ENCODE data around the gene ATG4B. TPM values are rescaled to one million over a fixed set of nuclear protein-coding genes. Genes with fewer than 3 reads are reported as not detected.

ATG4B gene
- total and polyA plus RNA-seq, 2 of the 4 experiments (the other 2 are of a cell fraction): 113 to 146 TPM

GRCh38 chr2:241656190-241656741 is 18.8 kb downstream of the ATG4B start:
- H3K4me1 ChIP-seq (ENCODE audit: control insufficient read depth, insufficient read depth, low read length): no peaks in the 10 kb centered on the region
- DNase-seq (no peak), ATAC-seq (ENCODE audit: low read depth) (no peak)
- no peaks in the 10 kb centered on the region for H3K27me3 ChIP-seq (ENCODE audit: control insufficient read depth, insufficient read depth, low read length)
- H3K79me1 ChIP-seq (ENCODE audit: low read depth in 1 of 2, low read length in 2 of 2): peaks cover 11 to 23% of the 10 kb centered on the region in 2 experiments; a peak in 2 of 4 replicates
- no peak for TF ChIP-seq CEBPB (IDR thresholded peaks at IDR 0.05; ENCODE audit: low read depth, low read length)
- no peak for TF ChIP-seq POLR2A (IDR thresholded peaks at IDR 0.05; ENCODE audit: low read depth, low read length)
- TF ChIP-seq CTCF (conservative IDR thresholded peaks at IDR 0.05; ENCODE audit: low read depth, low read length): no peak
- no peak for TF ChIP-seq RFX5 (IDR thresholded peaks at IDR 0.05; ENCODE audit: low read depth, low read length)
- no peak for TF ChIP-seq SMC3 (IDR thresholded peaks at IDR 0.05; ENCODE audit: low read depth, low read length)
- no peak for TF ChIP-seq ELK1 (IDR thresholded peaks at IDR 0.05; ENCODE audit: borderline replicate concordance, low read depth, low read length)
- TF ChIP-seq RCOR1 (IDR thresholded peaks at IDR 0.05; ENCODE audit: insufficient replicate concordance, low read length): no peak
- no peak for TF ChIP-seq MAZ (IDR thresholded peaks at IDR 0.05; ENCODE audit: borderline replicate concordance, low read depth, low read length)
- no peak for TF ChIP-seq MAFK (IDR thresholded peaks at IDR 0.05; ENCODE audit: low read depth, low read length)
- TF ChIP-seq CHD1 (IDR thresholded peaks at IDR 0.05; ENCODE audit: low read depth, low read length): no peak
- TF ChIP-seq USF2 (IDR thresholded peaks at IDR 0.05; ENCODE audit: low read depth, low read length): no peak
- TF ChIP-seq MXI1 (IDR thresholded peaks at IDR 0.05; ENCODE audit: borderline replicate concordance, low read depth, low read length): no peak
- TF ChIP-seq RAD21 (IDR thresholded peaks at IDR 0.05; ENCODE audit: low read length): no peak
- no peak for TF ChIP-seq FOS (IDR thresholded peaks at IDR 0.05; ENCODE audit: low read depth, low read length)
- no peak for TF ChIP-seq NFE2L2 (IDR thresholded peaks at IDR 0.05; ENCODE audit: low read depth, low read length)
- TF ChIP-seq BHLHE40 (IDR thresholded peaks at IDR 0.05; ENCODE audit: low read depth, low read length): no peak
- no peak overlapping the region for H2AK5ac ChIP-seq (ENCODE audit: low read depth, low read length)
- no peak overlapping the region for H3K56ac ChIP-seq (ENCODE audit: extremely low read depth, insufficient read depth, low read length)
- no peaks in the 10 kb centered on the region for H3K9me3 ChIP-seq (ENCODE audit: control insufficient read depth, insufficient read depth, low read length)
- in situ Hi-C loops (cut with MboI; ENCODE audit: low sequenced_read_pairs): loop anchor here (25.0 kb wide), 1 partner anchor 794 kb away; the partner anchor contains the start of gene AGXT
- no peak overlapping the region for H3K23ac ChIP-seq (ENCODE audit: low read depth, low read length)
- no peak overlapping the region for H3K9ac ChIP-seq (ENCODE audit: low read depth, low read length)
- intact Hi-C loops (cut with micrococcal nuclease): loop anchor here (5.0 kb wide), 1 partner anchor 299 kb away; the partner anchor contains the start of gene FARP2
- no peak overlapping the region for H3K4ac ChIP-seq (ENCODE audit: low read depth, low read length)
- H4K91ac ChIP-seq (ENCODE audit: insufficient read depth, low read depth, low read length): no peak overlapping the region
- H2BK20ac ChIP-seq (ENCODE audit: low read depth, low read length): no peak overlapping the region
- 96% methylated on average over 7 of the region's 13 CpGs; no CpG with 5 or more reads in 1 of the 2 experiments for WGBS, 2 experiments (ENCODE audit: extremely low coverage in 2 of 2, insufficient read length in 1 of 2)
- H4K20me1 ChIP-seq (ENCODE audit: insufficient read depth, low read length): peaks cover 9% of the 10 kb centered on the region
- no peak overlapping the region for H2AK9ac ChIP-seq (replicated peaks; ENCODE audit: low read depth, low read length, poor library complexity)
- H4K5ac ChIP-seq (ENCODE audit: low read depth, low read length): no peak overlapping the region
- ChIA-PET CTCF (no interaction called here), POLR2A (ENCODE audit: unreplicated experiment) (interaction anchor here (0.6 kb wide), 1 partner anchor 67 kb away, joined by 4 read pairs; no protein-coding TSS in a partner anchor)
- H2BK15ac ChIP-seq (ENCODE audit: low read depth, low read length): no peak overlapping the region
- H3K9me1 ChIP-seq (ENCODE audit: insufficient read depth, low read length): 0 out of 2 replicates have a peak, but pooled peaks cover 2% of the 10 kb centered on the region
- no peak overlapping the region for H2BK120ac ChIP-seq (ENCODE audit: low read depth, low read length)
- H2BK5ac ChIP-seq (ENCODE audit: low read depth, low read length, poor library complexity, severe bottlenecking): no peak overlapping the region
- no peak overlapping the region for H3K14ac ChIP-seq (replicated peaks; ENCODE audit: low read depth, low read length)
- dilution Hi-C loops (cut with HindIII; ENCODE audit: low sequenced_read_pairs, unreplicated experiment): no loop called here
- H2AFZ ChIP-seq (replicated peaks; ENCODE audit: low read length, poor library complexity): no peak overlapping the region
- H3K18ac ChIP-seq (ENCODE audit: low read depth, low read length): no peak overlapping the region
- peaks cover 63% of the 10 kb centered on the region for H3K36me3 ChIP-seq (ENCODE audit: control insufficient read depth, insufficient read depth, low read length)
- no peak overlapping the region for H3K4me3 ChIP-seq (ENCODE audit: insufficient read depth, low read depth, low read length)
- H3K27ac ChIP-seq (ENCODE audit: insufficient read depth, low read length): no peak overlapping the region
- H4K8ac ChIP-seq (ENCODE audit: low read depth in 2 of 2, low read length in 2 of 2): no peak overlapping the region
- BruUV-seq (replicated peaks): no TSS peak
- no peak overlapping the region for H3K4me2 ChIP-seq (ENCODE audit: low read depth, low read length)
